ENCODE results near the gene SCNN1A.

GRCh38 chr12:6382982-6383381 is 7.6 kb upstream of the SCNN1A start:
- TF ChIP-seq ZNF274 (IDR thresholded peaks at IDR 0.05; ENCODE audit: low read depth, low read length) (no peak), YY1 (IDR thresholded peaks at IDR 0.05; ENCODE audit: insufficient read depth, insufficient read length) (no peak)

All from NT2/D1 (cell line).